ENCODE results near the gene ABCG1. TPM values are rescaled to one million over a fixed set of nuclear protein-coding genes. Genes with fewer than 3 reads are reported as not detected.

Gene ABCG1
- polyA plus RNA-seq, 3 donors: 3.4 to 11.2 (median 10.9) TPM

DNA sequence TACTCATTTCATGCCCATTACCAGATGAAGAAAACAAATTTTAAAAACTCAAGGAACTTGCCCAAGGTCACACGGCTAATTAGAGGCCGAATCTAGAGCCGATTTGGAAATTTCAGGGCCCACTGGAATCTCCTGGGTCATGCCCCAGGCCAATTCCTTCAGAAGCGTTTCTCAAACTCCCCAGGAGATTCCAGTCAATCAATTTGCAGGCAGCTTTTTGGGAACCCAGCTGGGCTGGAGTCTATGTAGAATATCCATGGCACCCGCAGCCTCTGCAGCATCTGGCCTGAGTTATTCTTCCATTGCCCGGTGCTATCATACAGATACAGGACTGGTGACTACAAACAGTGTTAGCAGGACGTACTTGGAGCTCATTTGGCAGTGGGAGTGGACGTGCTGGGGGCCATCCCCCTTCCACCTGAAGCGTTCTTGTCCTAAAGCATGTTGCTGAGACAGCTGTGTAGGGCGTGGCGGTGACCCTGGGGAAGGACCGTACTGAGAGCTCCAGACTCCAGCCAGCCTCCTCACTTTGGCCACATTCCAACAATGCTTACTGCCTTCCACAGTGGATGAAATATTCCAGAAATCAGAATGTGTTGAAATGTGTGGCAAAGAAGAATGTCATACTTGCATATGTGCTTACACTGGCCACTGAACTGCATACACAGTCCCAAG, 38.3 kb downstream of the ABCG1 start:
- WGBS, 3 donors: 64 to 76% (median 72%) methylated on average over 12 of the region's 12 CpGs
- H3K27ac ChIP-seq (ENCODE audit: low read depth, low read length): no peak overlapping the region

DNA sequence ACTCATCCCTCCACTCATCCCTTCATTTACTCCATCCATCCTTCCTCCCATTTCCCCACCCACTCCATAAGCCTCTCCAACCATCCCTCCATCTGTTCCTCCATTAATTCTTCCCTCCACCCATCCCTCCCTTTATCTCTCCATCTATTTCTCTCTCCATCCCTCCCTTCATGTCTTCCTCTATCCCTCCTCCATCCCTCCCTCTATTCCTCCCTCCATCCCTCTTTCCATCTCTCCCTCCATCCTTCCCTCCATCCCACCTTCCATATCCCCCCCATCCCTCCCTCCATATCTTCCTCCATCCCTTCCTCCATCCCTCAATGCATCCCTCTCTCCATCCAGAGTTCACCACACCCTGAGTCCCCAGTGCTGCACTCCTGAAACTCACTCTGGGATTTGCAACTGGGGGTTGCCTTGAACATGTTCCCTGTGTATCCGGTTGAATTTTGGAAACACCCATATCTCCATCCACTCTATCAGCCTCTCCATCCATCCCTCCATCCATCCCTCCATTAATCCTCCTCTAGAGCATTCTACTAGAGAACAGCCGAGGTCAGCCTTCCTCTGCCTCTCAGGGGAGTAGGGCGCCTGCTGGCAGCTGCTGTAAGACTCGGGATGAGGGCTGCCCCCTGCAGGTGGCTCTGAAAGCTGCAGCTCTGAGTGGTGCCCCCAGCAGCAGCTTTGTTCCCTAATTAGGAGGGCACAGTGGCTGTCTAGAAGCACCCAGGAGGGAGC, 39.4 kb downstream of the ABCG1 start:
- H3K27ac ChIP-seq (ENCODE audit: low read depth, low read length): no peak overlapping the region
- WGBS, 3 donors: 13 to 33% (median 22%) methylated on average over 4 of the region's 4 CpGs

GRCh38 chr21:42258885-42259407, 40.0 kb downstream of the ABCG1 start:
- WGBS, 3 donors: 53 to 70% (median 69%) methylated on average over 9 of the region's 9 CpGs
- no peak overlapping the region for H3K27ac ChIP-seq (ENCODE audit: low read depth, low read length)

- 82 to 88% (median 87%) methylated on average over 10 of the region's 10 CpGs for WGBS, 3 donors
- H3K27ac ChIP-seq (ENCODE audit: low read depth, low read length): no peak overlapping the region
Observed at GRCh38 chr21:42260121-42260520, 41.2 kb downstream of the ABCG1 start.

- no peak overlapping the region for H3K27ac ChIP-seq (ENCODE audit: low read depth, low read length)
- 84 to 90% (median 87%) methylated on average over 7 of the region's 7 CpGs for WGBS, 3 donors
Observed at GRCh38 chr21:42261829-42262200, 42.9 kb downstream of the ABCG1 start.

DNA sequence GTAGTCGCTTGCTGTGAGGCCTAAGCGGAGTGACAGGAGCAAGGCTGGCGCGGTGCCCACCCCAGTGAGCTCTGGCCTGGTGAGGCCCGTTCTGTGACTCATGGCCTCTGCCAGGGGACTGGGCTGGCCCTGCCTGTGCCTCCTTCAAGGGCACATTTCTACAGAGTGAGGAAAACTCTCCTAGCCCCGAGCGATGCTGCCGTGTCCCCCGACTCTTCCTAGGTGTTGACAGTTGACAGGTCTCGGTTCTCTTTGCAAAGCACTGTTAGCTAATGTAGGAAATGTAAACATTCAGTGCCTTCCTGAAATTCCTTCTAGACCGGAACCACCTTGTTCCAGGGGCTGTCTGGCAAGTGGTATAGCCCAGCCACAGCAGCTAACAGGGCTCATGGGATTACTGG, 43.9 kb downstream of the ABCG1 start:
- WGBS, 3 donors: 21 to 38% (median 32%) methylated on average over 11 of the region's 11 CpGs
- no peak overlapping the region for H3K27ac ChIP-seq (ENCODE audit: low read depth, low read length)

GRCh38 chr21:42263591-42264131, 44.7 kb downstream of the ABCG1 start:
- WGBS, 3 donors: 36 to 71% (median 45%) methylated on average over 18 of the region's 18 CpGs
- H3K27ac ChIP-seq (ENCODE audit: low read depth, low read length): no peak overlapping the region

GRCh38 chr21:42264245-42265195, 45.6 kb downstream of the ABCG1 start:
- 79 to 88% (median 81%) methylated on average over 13 of the region's 13 CpGs for WGBS, 3 donors
- no peak overlapping the region for H3K27ac ChIP-seq (ENCODE audit: low read depth, low read length)

- WGBS, 3 donors: 77 to 81% (median 81%) methylated on average over 12 of the region's 12 CpGs
- H3K27ac ChIP-seq (ENCODE audit: low read depth, low read length): no peak overlapping the region
Observed at GRCh38 chr21:42265231-42265812, 46.4 kb downstream of the ABCG1 start.

- 63 to 82% (median 63%) methylated on average over 7 of the region's 7 CpGs for WGBS, 3 donors
- no peak overlapping the region for H3K27ac ChIP-seq (ENCODE audit: low read depth, low read length)
Observed at GRCh38 chr21:42266971-42267556, 48.1 kb downstream of the ABCG1 start.

GRCh38 chr21:42269386-42269785, 50.4 kb downstream of the ABCG1 start:
- H3K27ac ChIP-seq (ENCODE audit: low read depth, low read length): no peak overlapping the region
- WGBS, 3 donors: 59 to 84% (median 60%) methylated on average over 10 of the region's 10 CpGs

DNA sequence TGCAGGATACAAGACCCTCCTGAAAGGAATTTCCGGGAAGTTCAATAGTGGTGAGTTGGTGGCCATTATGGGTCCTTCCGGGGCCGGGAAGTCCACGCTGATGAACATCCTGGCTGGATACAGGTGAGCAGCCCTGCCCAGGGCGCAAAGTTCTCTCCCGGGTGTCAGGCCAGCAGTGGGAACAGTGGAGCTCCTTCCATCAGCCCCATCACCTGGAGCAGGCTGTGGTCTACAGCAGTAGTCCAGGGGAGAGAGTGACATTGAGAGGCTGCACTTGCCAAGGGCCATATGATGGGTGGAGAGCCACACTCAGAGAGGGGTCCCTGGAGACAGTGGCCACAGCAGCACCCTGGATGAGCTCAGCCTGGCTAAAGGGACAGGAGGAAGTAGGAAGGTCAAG, 52.1 kb downstream of the ABCG1 start:
- no peak overlapping the region for H3K27ac ChIP-seq (ENCODE audit: low read depth, low read length)
- WGBS, 3 donors: 84 to 94% (median 88%) methylated on average over 6 of the region's 6 CpGs

DNA sequence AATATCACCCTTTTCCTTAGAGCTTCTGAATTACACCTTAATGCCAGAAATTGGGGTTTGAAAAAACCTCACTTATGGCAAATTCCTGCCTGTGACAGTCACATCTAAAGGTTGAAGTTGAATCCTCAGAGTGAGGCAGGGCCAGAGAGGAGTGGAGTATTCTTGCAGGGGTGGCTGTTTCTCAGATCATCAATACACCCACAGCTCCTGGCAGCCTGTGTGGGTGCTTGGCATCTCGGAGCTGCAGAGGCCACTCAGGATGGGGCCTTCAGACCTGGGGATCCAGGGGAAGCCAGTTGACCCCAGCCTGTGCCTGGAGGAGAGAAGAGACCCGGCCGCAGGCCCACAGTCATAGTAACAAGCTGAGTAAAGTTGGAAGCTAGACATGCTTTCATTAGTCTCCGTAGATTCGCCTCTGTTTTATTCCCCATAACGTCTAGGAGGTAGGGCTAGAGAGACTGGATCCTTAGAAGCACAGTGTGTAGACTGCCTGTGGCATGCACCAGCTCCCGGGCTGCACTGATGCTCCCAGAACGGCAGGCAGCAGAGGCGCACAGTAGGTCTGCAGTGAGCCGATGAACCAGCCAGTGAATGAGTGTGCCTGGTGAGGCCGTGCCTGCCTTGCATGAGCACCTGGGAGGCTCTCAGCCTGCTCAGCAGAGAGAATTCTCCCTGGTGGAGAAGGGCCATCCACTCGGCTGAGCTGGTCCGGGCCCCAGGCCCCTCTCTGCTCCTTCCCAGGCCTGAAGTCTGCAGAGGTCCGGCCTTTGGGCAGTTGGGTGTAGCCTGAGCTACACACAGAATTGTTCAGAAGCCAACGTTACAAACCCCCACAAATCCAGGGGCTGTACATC, 53.4 kb downstream of the ABCG1 start:
- no peak overlapping the region for H3K27ac ChIP-seq (ENCODE audit: low read depth, low read length)
- whole genome bisulfite sequencing, 3 donors: 87 to 92% (median 90%) methylated on average over 15 of the region's 15 CpGs

GRCh38 chr21:42272984-42273600, 54.2 kb downstream of the ABCG1 start:
- WGBS, 3 donors: 81 to 86% (median 85%) methylated on average over 29 of the region's 29 CpGs
- no peak overlapping the region for H3K27ac ChIP-seq (ENCODE audit: low read depth, low read length)

- H3K27ac ChIP-seq (ENCODE audit: low read depth, low read length): no peak overlapping the region
Observed at GRCh38 chr21:42276076-42276475, 57.1 kb downstream of the ABCG1 start.

DNA sequence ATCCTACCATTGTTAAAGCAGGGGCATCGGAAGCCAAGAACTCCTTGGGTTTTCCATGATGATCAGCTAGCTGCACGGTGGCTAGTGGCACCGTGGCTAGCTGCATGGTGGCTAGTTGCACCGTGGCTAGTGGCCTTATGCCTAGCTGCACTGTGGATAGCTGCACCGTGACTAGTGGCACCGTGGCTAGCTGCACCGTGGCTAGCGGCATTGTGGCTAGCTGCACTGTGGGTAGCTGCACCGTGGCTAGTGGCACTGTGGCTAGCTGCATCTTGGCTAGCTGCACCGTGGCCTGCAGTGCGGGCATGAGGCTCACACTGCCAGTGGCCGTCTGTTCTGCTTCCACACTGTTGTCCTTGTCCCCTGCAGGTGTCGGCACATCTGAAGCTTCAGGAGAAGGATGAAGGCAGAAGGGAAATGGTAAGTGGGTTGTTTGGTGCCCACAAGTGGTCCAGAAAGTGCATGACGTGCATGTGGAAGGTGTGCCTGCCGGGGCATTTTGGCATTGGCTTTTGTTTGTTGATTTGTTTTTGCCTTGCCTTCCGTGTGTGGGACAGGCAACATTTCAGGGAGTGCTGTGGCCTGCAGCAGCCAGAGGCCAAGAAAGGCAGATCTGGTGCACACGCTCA, 57.7 kb downstream of the ABCG1 start:
- 90 to 92% (median 90%) methylated on average over 17 of the region's 17 CpGs for WGBS, 3 donors
- no peak overlapping the region for H3K27ac ChIP-seq (ENCODE audit: low read depth, low read length)

More at GRCh38 chr21:42276076-42276475, 57.1 kb downstream of the ABCG1 start:
- WGBS, 3 donors: 75 to 80% (median 79%) methylated on average over 13 of the region's 13 CpGs
